ENCODE data around the gene ENTHD1.

- no peak for TF ChIP-seq REST (IDR thresholded peaks at IDR 0.05; ENCODE audit: low read depth)
- TF ChIP-seq CREB1 (IDR thresholded peaks at IDR 0.05; ENCODE audit: low read depth): no peak
- TF ChIP-seq EP300 (IDR thresholded peaks at IDR 0.05; ENCODE audit: borderline replicate concordance): no peak
- TF ChIP-seq CEBPB (IDR thresholded peaks at IDR 0.05): no peak
- TF ChIP-seq, protein P1, sequence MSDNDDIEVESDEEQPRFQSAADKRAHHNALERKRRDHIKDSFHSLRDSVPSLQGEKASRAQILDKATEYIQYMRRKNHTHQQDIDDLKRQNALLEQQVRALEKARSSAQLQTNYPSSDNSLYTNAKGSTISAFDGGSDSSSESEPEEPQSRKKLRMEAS (IDR thresholded peaks at IDR 0.05): no peak
- no peak for TF ChIP-seq NFIC (IDR thresholded peaks at IDR 0.05)
- TF ChIP-seq USF1 (IDR thresholded peaks at IDR 0.05): no peak
- TF ChIP-seq TCF12 (IDR thresholded peaks at IDR 0.05; ENCODE audit: low read depth): no peak
- TF ChIP-seq RAD21 (IDR thresholded peaks at IDR 0.05; ENCODE audit: low read depth): no peak
Measured at GRCh38 chr22:39732625-39733024, 160.9 kb downstream of the ENTHD1 start.
